Stomach (tissue), 9 donors: ENCODE data around the gene HSD17B13. TPM values are rescaled to one million over a fixed set of nuclear protein-coding genes. Genes with fewer than 3 reads are reported as not detected.

Experiments
- DNase-seq, 2 donors: peaks; one replicate each; pipeline versions ENCODE4 v3.0.0 to v3.0.0-alpha.2; 2013 to 2019
- H3K27ac ChIP-seq, 5 donors: fragments of 200-600 bp in 4 of 5; sonication (generic) in 4 of 5; one replicate each; pipeline ENCODE4 v1.5.1; 2013 to 2019; ENCODE audit warnings: mild to moderate bottlenecking in 1 of 5, moderate library complexity in 1 of 5
- H3K27me3 ChIP-seq, 3 donors: fragments of 200-600 bp; sonication (generic); one replicate each; pipeline ENCODE4 v1.5.1; 2017 to 2019; ENCODE audit warnings: mixed run types in 1 of 3
- H3K36me3 ChIP-seq, 4 donors: fragments of 200-600 bp; sonication (generic); 1 replicate in 3 of 4; 2 replicates in 1 of 4; pipeline ENCODE4 v1.5.1; 2016 to 2019
- H3K4me1 ChIP-seq, 4 donors: fragments of 200-600 bp; sonication (generic); one replicate each; pipeline ENCODE4 v1.5.1; 2016 to 2019
- H3K4me3 ChIP-seq, 4 donors: fragments of 200-600 bp; sonication (generic) in 3 of 4; one replicate each; pipeline ENCODE4 v1.5.1; 2016 to 2019; ENCODE audit warnings: mild to moderate bottlenecking in 1 of 4
- H3K9me3 ChIP-seq, 4 donors: fragments of 200-600 bp; sonication (generic); one replicate each; pipeline ENCODE4 v1.5.1; 2016 to 2019
- EP300 ChIP-seq: sonication (generic); formaldehyde crosslinking; IDR thresholded peaks from one replicate; pipeline ENCODE4 v1.6.1; 2017; ENCODE audit warnings: antibody characterized with exemption
- POLR2A ChIP-seq, 4 donors: fragments of 450-650 bp; IDR thresholded peaks; one replicate each; pipeline ENCODE4 v1.6.1; 2016; ENCODE audit warnings: antibody characterized with exemption in 4 of 4, control low read depth in 2 of 4, mild to moderate bottlenecking in 1 of 4, moderate library complexity in 1 of 4
- POLR2AphosphoS5 ChIP-seq, 3 donors: sonication (generic); formaldehyde crosslinking; IDR thresholded peaks; one replicate each; pipeline ENCODE4 v1.6.1; 2016; ENCODE audit warnings: antibody characterized with exemption in 3 of 3
- WGBS, 5 donors: extraction: QIAGEN DNeasy Blood & Tissue Kit in 3 of 5; methylation state at CpG; one replicate each; pipeline versions ENCODE4 v1.1.5 to v1.1.7; 2013 to 2018; 5-methylcytosine and 5-hydroxymethylcytosine counted together
- intact Hi-C: fragments of 100-400 bp; cut with DNase I; formaldehyde crosslinking; loops from one replicate; pipeline ENCODE4 v1.15.1; 2023; ENCODE audit warnings: low total_unique reads
- polyA plus RNA-seq, 3 donors: library from polyadenylated mRNA; stranded (reverse); fragments of 200-250 nt; gene quantifications; one replicate each; pipeline ENCODE4 v1.2.3, GENCODE V29; 2013
- small RNA-seq, 4 donors: library from RNA; depleted of rRNA; stranded (forward); fragments of <200 nt; gene quantifications; one replicate each; pipeline ENCODE3, GENCODE V24; 2016
- total RNA-seq, 5 donors: library from RNA; depleted of rRNA; stranded (reverse); fragments of >200 nt; gene quantifications; one replicate each; pipeline versions ENCODE4 v1.1.0 to v1.2.3, GENCODE V29; 2014 to 2016
- TF ChIP-seq, protein P1 (sequence below), 7 experiments: fragments of 450-650 bp in 4 of 7; fragments of 200-600 bp in 3 of 7; sonication (generic) in 3 of 7; IDR thresholded peaks; one replicate each; pipeline ENCODE4 v1.5.1; 2016 to 2019; ENCODE audit warnings: antibody characterized with exemption in 7 of 7, control low read depth in 2 of 7, mild to moderate bottlenecking in 1 of 7
- donor health status: healthy with polysubstance abuse.
- donor health status: Bipolar disorder and iron deficiency.
- donor health status: healthy.

Gene HSD17B13
- total and polyA plus RNA-seq, 8 donors: 0.05 to 1.8 (median 0.87) TPM; not detected in 4

DNA sequence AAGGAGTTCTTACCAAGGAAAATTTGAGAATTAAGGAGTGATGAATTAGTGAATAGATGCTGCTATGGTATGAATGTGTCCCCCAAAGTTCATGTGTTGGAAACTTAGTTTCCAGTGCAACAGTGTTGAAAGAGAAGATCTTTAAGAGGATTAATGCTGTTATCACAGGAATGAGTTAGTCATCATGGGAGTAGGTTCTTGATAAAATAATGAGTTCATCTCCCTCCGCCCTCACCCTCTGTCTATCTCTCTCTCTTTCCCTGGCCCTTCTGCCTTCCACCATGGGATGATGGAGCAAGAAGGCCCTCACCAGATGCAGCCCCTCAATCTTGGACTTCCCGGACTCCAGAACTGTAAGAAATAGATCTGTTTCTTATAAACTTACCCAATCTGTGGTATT, 64.0 kb downstream of the HSD17B13 start:
- no peak overlapping the region for H3K4me3 ChIP-seq
- H3K4me1 ChIP-seq: no peaks in the 10 kb centered on the region
- H3K9me3 ChIP-seq: peaks cover 0 to 8% (median 0%) of the 10 kb centered on the region in 4 donors
- no peaks in the 10 kb centered on the region for H3K36me3 ChIP-seq
- H3K27me3 ChIP-seq: no peaks in the 10 kb centered on the region
- WGBS, 5 donors: 89 to 96% (median 93%) methylated on average over 2 of the region's 2 CpGs
- TF ChIP-seq POLR2A (IDR thresholded peaks at IDR 0.05): no peak
- TF ChIP-seq, protein P1, sequence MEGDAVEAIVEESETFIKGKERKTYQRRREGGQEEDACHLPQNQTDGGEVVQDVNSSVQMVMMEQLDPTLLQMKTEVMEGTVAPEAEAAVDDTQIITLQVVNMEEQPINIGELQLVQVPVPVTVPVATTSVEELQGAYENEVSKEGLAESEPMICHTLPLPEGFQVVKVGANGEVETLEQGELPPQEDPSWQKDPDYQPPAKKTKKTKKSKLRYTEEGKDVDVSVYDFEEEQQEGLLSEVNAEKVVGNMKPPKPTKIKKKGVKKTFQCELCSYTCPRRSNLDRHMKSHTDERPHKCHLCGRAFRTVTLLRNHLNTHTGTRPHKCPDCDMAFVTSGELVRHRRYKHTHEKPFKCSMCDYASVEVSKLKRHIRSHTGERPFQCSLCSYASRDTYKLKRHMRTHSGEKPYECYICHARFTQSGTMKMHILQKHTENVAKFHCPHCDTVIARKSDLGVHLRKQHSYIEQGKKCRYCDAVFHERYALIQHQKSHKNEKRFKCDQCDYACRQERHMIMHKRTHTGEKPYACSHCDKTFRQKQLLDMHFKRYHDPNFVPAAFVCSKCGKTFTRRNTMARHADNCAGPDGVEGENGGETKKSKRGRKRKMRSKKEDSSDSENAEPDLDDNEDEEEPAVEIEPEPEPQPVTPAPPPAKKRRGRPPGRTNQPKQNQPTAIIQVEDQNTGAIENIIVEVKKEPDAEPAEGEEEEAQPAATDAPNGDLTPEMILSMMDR (IDR thresholded peaks at IDR 0.05): no peak
- no peak for DNase-seq
- intact Hi-C loops: no loop called here
- no peak overlapping the region for H3K27ac ChIP-seq

DNA sequence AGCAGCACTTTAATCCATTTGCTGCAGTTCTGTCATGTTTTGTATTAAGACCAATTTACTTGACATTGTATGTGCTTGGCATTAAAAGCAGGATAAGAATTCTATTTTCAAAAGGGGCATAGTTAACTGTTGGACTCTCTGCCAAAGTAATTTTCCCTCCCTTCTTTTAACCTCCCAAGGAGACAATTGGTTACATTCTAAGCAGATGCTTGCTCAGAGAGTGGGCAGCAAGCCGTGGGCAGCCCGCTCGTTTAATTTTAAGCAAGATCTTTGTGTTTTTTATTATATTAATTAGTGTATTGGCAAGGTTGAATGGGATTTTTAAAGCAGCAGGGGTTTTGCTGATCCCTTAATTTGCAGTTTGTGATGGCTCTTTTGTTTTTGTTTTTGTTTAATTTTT, 65.2 kb downstream of the HSD17B13 start:
- Histone ChIP-seq H3K4me1 (no peaks in the 10 kb centered on the region), H3K9me3 (peaks cover 0 to 8% (median 0%) of the 10 kb centered on the region in 4 donors), H3K27me3 (no peaks in the 10 kb centered on the region), H3K27ac (no peak overlapping the region), H3K4me3 (no peak overlapping the region), H3K36me3 (no peaks in the 10 kb centered on the region)
- TF ChIP-seq POLR2AphosphoS5 (IDR thresholded peaks at IDR 0.05) (no peak), POLR2A (IDR thresholded peaks at IDR 0.05) (no peak), EP300 (no peak)
- TF ChIP-seq, protein P1 (IDR thresholded peaks at IDR 0.05): no peak
- intact Hi-C loops: no loop called here
- 38 to 89% (median 54%) methylated on average over 3 of the region's 3 CpGs for WGBS, 5 donors
- DNase-seq: no peak

DNA sequence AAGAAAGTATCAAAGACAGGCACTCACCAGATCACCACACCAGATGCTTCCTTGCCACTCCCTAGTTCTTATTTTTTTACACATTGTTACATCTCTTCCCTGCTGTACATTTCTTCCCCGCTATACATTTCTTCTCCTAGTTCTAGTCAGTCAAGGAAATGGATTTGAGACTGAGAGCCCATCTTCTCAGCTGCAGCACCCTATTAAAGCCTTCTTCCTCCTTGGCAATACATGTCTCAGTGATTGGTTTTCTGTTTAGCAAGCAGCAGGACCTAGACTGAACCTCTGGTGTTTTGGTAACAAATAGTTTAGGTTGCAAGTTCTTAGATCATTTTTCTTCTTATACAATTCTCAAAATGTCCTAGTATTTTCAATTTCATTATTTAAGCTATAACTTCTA, 66.9 kb downstream of the HSD17B13 start:
- intact Hi-C loops: no loop called here
- no peak overlapping the region for H3K27ac ChIP-seq
- H3K4me3 ChIP-seq: no peak overlapping the region
- H3K4me1 ChIP-seq: no peaks in the 10 kb centered on the region
- DNase-seq: no peak
- 78 to 100% (median 97%) methylated on average over 1 of the region's 1 CpG for WGBS, 5 donors
- TF ChIP-seq POLR2A (IDR thresholded peaks at IDR 0.05): no peak
- TF ChIP-seq EP300: no peak
- TF ChIP-seq, protein P1 (IDR thresholded peaks at IDR 0.05): no peak
- no peak for TF ChIP-seq POLR2AphosphoS5 (IDR thresholded peaks at IDR 0.05)
- H3K27me3 ChIP-seq: no peaks in the 10 kb centered on the region
- H3K36me3 ChIP-seq: no peaks in the 10 kb centered on the region
- peaks cover 0 to 8% (median 0%) of the 10 kb centered on the region in 4 donors for H3K9me3 ChIP-seq

Small RNAs within 50 kb of the gene (small RNA-seq; reads per million reads assigned to genes)
- gene MIR5705: 0 to 0.15 (median 0) reads per million in 4 donors

Other genes starting within 250 kb of the HSD17B13 start
- 100 to 1,000 TPM in 1 of 5 donors, 10 to 100 TPM in 3, 1 to 10 TPM in 1; 8.7 to 107 (median 16.9) TPM for gene KLHL8, start 102.3 kb downstream of the HSD17B13 start, total RNA-seq
- 1 to 10 TPM; 2.1 to 5.0 (median 3.4) TPM for gene KLHL8, start 102.3 kb downstream of the HSD17B13 start, polyA plus RNA-seq
- gene HSD17B11, start 68.3 kb upstream of the HSD17B13 start, total RNA-seq: 100 to 1,000 TPM in 1 of 5 donors, 10 to 100 TPM in 4; 47.8 to 116 (median 66.7) TPM
- gene HSD17B11, start 68.3 kb upstream of the HSD17B13 start, polyA plus RNA-seq: 10 to 100 TPM; 14.4 to 37.1 (median 27.0) TPM
- 10 to 100 TPM in 3 of 5 donors, 1 to 10 TPM in 2; 3.6 to 44.9 (median 13.9) TPM for gene NUDT9, start 99.7 kb upstream of the HSD17B13 start, total RNA-seq
- gene NUDT9, start 99.7 kb upstream of the HSD17B13 start, polyA plus RNA-seq: 10 to 100 TPM; 19.7 to 36.0 (median 20.6) TPM
- gene SPARCL1, start 206.5 kb upstream of the HSD17B13 start, total RNA-seq: 100 to 1,000 TPM; 173 to 710 (median 607) TPM
- 100 to 1,000 TPM in 1 of 3 donors, 10 to 100 TPM in 2; 36.9 to 191 (median 69.3) TPM for gene SPARCL1, start 206.5 kb upstream of the HSD17B13 start, polyA plus RNA-seq